HEK293T (cell line): ENCODE data around the gene PODNL1.

ENCODE experiments used
- BHLHE40 ChIP-seq: fragments of 450-650 bp; IDR thresholded peaks from 2 replicates; pipeline ENCODE4 v1.6.1; 2016; ENCODE audit warnings: mild to moderate bottlenecking, moderate library complexity, borderline replicate concordance
- FOXM1 ChIP-seq: fragments of 450-650 bp; IDR thresholded peaks from 2 replicates; pipeline ENCODE4 v1.6.1; 2017; ENCODE audit warnings: mild to moderate bottlenecking, borderline replicate concordance
- NFRKB ChIP-seq: fragments of 450-650 bp; IDR thresholded peaks from 2 replicates; pipeline ENCODE4 v1.6.1; 2016; ENCODE audit warnings: mild to moderate bottlenecking, moderate library complexity
- TARDBP ChIP-seq: fragments of 450-650 bp; IDR thresholded peaks from 2 replicates; pipeline ENCODE4 v1.6.1; 2016
- TF ChIP-seq, protein P1 (sequence below): fragments of 450-650 bp; IDR thresholded peaks from 2 replicates; pipeline ENCODE4 v1.6.1; 2016

DNA sequence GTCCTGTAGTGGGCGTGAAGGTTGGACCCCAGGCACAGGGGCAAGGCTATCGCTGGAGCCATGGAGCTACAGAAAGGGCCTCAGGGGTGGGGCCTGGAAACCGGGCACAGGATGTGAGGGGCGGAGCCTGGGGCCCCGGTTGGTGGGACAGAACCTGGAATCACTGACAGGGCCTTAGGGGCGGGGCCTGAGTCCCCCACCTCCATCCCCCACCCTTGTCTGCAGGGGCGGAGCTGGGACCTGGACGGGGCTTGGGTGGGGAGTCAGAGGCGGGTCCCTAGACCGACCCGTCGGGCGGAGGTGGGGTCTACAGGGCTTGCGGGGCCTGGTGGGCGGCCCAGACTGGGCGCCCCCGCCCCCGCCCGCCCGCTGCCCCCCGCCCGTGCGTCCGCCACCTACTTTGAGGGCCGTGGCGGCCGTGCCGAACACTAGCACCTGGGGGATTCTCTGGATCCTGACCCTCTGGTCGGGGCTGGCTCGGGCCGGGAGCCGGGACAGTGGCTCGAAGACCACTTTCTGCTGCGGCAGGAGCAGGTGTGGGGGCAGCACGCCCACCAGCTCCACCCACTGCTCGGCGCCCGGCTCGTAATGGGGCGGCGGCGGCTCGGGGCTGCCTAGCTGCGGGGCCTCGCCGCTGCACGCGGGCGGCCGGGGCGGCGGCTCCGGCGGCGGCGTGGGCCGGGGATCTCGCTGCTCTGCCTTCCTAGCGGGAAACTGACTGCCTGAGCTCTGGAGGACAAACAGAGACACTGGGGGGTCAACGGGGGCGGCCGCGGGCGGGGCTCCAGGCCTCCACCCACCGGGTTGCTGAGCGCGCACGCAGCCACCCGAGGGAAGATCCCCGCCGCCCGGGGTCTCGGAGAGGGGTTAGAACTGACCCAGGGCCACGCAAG, 40.4 kb upstream of the PODNL1 start:
- no peak for TF ChIP-seq NFRKB
- TF ChIP-seq BHLHE40: no peak
- TF ChIP-seq, protein P1, sequence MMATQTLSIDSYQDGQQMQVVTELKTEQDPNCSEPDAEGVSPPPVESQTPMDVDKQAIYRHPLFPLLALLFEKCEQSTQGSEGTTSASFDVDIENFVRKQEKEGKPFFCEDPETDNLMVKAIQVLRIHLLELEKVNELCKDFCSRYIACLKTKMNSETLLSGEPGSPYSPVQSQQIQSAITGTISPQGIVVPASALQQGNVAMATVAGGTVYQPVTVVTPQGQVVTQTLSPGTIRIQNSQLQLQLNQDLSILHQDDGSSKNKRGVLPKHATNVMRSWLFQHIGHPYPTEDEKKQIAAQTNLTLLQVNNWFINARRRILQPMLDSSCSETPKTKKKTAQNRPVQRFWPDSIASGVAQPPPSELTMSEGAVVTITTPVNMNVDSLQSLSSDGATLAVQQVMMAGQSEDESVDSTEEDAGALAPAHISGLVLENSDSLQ: no peak
- no peak for TF ChIP-seq FOXM1
- no peak for TF ChIP-seq TARDBP
